Neuronal stem cell (in vitro differentiated cells): ENCODE results near the gene CEMIP.

Source experiments
- DNase-seq: peaks from one replicate; pipeline ENCODE4 v3.0.0-alpha.2; 2013; ENCODE audit warnings: low spot score
- H2AFZ ChIP-seq: one replicate; pipeline ENCODE4 v1.6.1; 2013; ENCODE audit warnings: mild to moderate bottlenecking, low read length, inconsistent platforms
- H2AK5ac ChIP-seq: 2 replicates; pipeline ENCODE4 v1.6.1; 2013; ENCODE audit warnings: low read depth, mild to moderate bottlenecking, inconsistent platforms, low read length, moderate library complexity, mixed read lengths
- H2BK120ac ChIP-seq: 2 replicates; pipeline ENCODE4 v1.6.1; 2013; ENCODE audit warnings: low read depth, mild to moderate bottlenecking, inconsistent platforms, low read length, moderate library complexity, mixed read lengths
- H2BK12ac ChIP-seq: one replicate; pipeline ENCODE4 v1.6.1; 2013; ENCODE audit warnings: low read length, inconsistent platforms
- H2BK15ac ChIP-seq: 2 replicates; pipeline ENCODE4 v1.6.1; 2013; ENCODE audit warnings: mild to moderate bottlenecking, low read length, inconsistent platforms, mixed read lengths
- H2BK5ac ChIP-seq: one replicate; pipeline ENCODE4 v1.6.1; 2013; ENCODE audit warnings: inconsistent platforms, mild to moderate bottlenecking, low read length, moderate library complexity
- H3K14ac ChIP-seq: one replicate; pipeline ENCODE4 v1.6.1; 2013; ENCODE audit warnings: low read length, inconsistent platforms
- H3K18ac ChIP-seq: 2 replicates; pipeline ENCODE4 v1.6.1; 2013; ENCODE audit warnings: low read length, inconsistent platforms
- H3K23ac ChIP-seq: 2 replicates; pipeline ENCODE4 v1.6.1; 2013; ENCODE audit warnings: low read depth, mild to moderate bottlenecking, mixed read lengths, low read length, inconsistent platforms; ENCODE audit not compliant: poor library complexity
- H3K27ac ChIP-seq: replicated peaks from 3 replicates; pipeline ENCODE4 v1.5.1; 2013; ENCODE audit warnings: low read length, inconsistent platforms
- H3K27me3 ChIP-seq, 3 experiments: 2 replicates each; pipeline ENCODE4 v1.6.1; 2013; ENCODE audit warnings: low read length in 3 of 3, mild to moderate bottlenecking in 2 of 3, inconsistent platforms in 1 of 3, low read depth in 1 of 3, mixed read lengths in 1 of 3, moderate library complexity in 1 of 3; ENCODE audit not compliant: control insufficient read depth in 3 of 3, insufficient read depth in 3 of 3
- H3K36me3 ChIP-seq, 2 donors: replicated peaks in 1 of 2; 2 replicates each; pipeline ENCODE4 v1.6.1; 2013; ENCODE audit warnings: low read length in 2 of 2; ENCODE audit not compliant: control insufficient read depth in 2 of 2, insufficient read depth in 2 of 2
- H3K4ac ChIP-seq: 2 replicates; pipeline ENCODE4 v1.6.1; 2013; ENCODE audit warnings: inconsistent platforms, mild to moderate bottlenecking, low read length, moderate library complexity
- H3K4me1 ChIP-seq, 2 donors: 1 replicate in 1 of 2; 2 replicates in 1 of 2; pipeline ENCODE4 v1.6.1; 2013; ENCODE audit warnings: low read length in 2 of 2, low read depth in 1 of 2; ENCODE audit not compliant: control insufficient read depth in 2 of 2, insufficient read depth in 1 of 2
- H3K4me2 ChIP-seq: one replicate; pipeline ENCODE4 v1.6.1; 2013; ENCODE audit warnings: mild to moderate bottlenecking, low read length, inconsistent platforms; ENCODE audit not compliant: insufficient read depth, poor library complexity, severe bottlenecking
- H3K4me3 ChIP-seq, 2 donors: 2 replicates each; pipeline ENCODE4 v1.5.1; 2013; ENCODE audit warnings: low read length in 2 of 2, mild to moderate bottlenecking in 2 of 2, inconsistent platforms in 1 of 2, moderate library complexity in 1 of 2
- H3K79me1 ChIP-seq: one replicate; pipeline ENCODE4 v1.6.1; 2013; ENCODE audit warnings: low read depth, mild to moderate bottlenecking, inconsistent platforms, low read length, moderate library complexity
- H3K9ac ChIP-seq: one replicate; pipeline ENCODE4 v1.6.1; 2013; ENCODE audit warnings: mild to moderate bottlenecking, low read depth, low read length, inconsistent platforms; ENCODE audit not compliant: poor library complexity
- H3K9me3 ChIP-seq, 2 donors: replicated peaks in 1 of 2; 2 replicates each; pipeline versions ENCODE3 to v1.6.1; 2013; ENCODE audit warnings: low read length in 2 of 2, mild to moderate bottlenecking in 2 of 2, inconsistent platforms in 1 of 2, low read depth in 1 of 2, mixed read lengths in 1 of 2, moderate library complexity in 1 of 2; ENCODE audit not compliant: control insufficient read depth in 2 of 2, insufficient read depth in 1 of 2
- H4K8ac ChIP-seq: one replicate; pipeline ENCODE4 v1.6.1; 2013; ENCODE audit warnings: low read depth, mild to moderate bottlenecking, inconsistent platforms, low read length, moderate library complexity
- H4K91ac ChIP-seq: one replicate; pipeline ENCODE4 v1.6.1; 2013; ENCODE audit warnings: low read length, low read depth, mild to moderate bottlenecking, inconsistent platforms; ENCODE audit not compliant: poor library complexity
- WGBS, 2 donors: extraction: QIAGEN DNeasy Blood & Tissue Kit; methylation state at CpG; one replicate each; pipeline ENCODE4 v1.1.7; 2013; ENCODE audit warnings: missing lambda C conversion rate in 2 of 2, mixed read lengths in 1 of 2; ENCODE audit not compliant: insufficient read length in 2 of 2, insufficient replicate concordance in 1 of 2; ENCODE audit errors: extremely low coverage in 2 of 2; 5-methylcytosine and 5-hydroxymethylcytosine counted together

The CEMIP gene

DNA sequence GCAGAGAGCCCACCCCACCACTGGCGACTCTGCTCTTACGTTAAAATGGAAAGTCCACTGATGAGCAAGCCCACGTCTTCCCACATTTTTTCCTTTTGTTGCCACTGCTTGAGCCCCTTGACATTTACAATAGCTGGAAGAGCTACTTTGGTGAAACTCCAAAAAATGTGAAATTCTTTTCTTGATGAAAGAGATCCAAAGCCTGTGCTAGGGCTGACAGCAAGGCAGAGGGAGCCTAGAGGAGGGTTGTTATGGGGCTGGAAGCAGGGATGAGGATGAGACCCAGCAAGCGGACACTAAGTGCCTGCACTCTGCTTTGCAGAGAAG lies 97.1 kb downstream of the CEMIP start:
- H4K91ac ChIP-seq: no peak overlapping the region
- peaks cover 0 to 2% of the 10 kb centered on the region in 2 donors for H3K9me3 ChIP-seq
- WGBS, 2 donors: no CpG with 5 or more reads among the region's 4 CpGs
- H3K79me1 ChIP-seq: no peaks in the 10 kb centered on the region
- no peak overlapping the region for H2BK15ac ChIP-seq
- H3K4ac ChIP-seq: no peak overlapping the region
- no peak overlapping the region for H4K8ac ChIP-seq
- no peak overlapping the region for H3K18ac ChIP-seq
- no peak overlapping the region for H3K23ac ChIP-seq
- H2BK120ac ChIP-seq: no peak overlapping the region
- H3K4me2 ChIP-seq: no peak overlapping the region
- H2BK12ac ChIP-seq: no peak overlapping the region
- H3K27ac ChIP-seq: no peak overlapping the region
- no peak overlapping the region for H3K9ac ChIP-seq
- peaks cover 0 to 4% (median 2%) of the 10 kb centered on the region in 3 experiments for H3K27me3 ChIP-seq
- no peak overlapping the region for H2BK5ac ChIP-seq
- no peak overlapping the region for H2AK5ac ChIP-seq
- H3K4me3 ChIP-seq: no peak overlapping the region
- H3K14ac ChIP-seq: no peak overlapping the region
- H3K36me3 ChIP-seq: no peaks in the 10 kb centered on the region
- no peak for DNase-seq
- no peak overlapping the region for H2AFZ ChIP-seq
- peaks cover 15 to 18% of the 10 kb centered on the region in 2 donors for H3K4me1 ChIP-seq

GRCh38 chr15:80878242-80878866 lies 99.2 kb downstream of the CEMIP start:
- H3K18ac ChIP-seq: no peak overlapping the region
- H3K4me3 ChIP-seq: no peak overlapping the region

GRCh38 chr15:80878867-80879250 lies 99.7 kb downstream of the CEMIP start:
- no peak for DNase-seq
- Histone ChIP-seq H3K4ac (no peak overlapping the region), H2BK12ac (no peak overlapping the region), H3K18ac (no peak overlapping the region), H3K4me3 (no peak overlapping the region), H3K9me3 (no peaks in the 10 kb centered on the region), H3K23ac (no peak overlapping the region), H4K91ac (no peak overlapping the region), H3K27ac (no peak overlapping the region), H3K4me2 (no peak overlapping the region), H2BK5ac (no peak overlapping the region), H2BK120ac (no peak overlapping the region), H3K9ac (no peak overlapping the region), H3K14ac (no peak overlapping the region), H2AK5ac (no peak overlapping the region), H2BK15ac (no peak overlapping the region), H3K4me1 (peaks cover 7 to 14% of the 10 kb centered on the region in 2 donors), H3K79me1 (no peaks in the 10 kb centered on the region), H3K36me3 (no peaks in the 10 kb centered on the region), H2AFZ (no peak overlapping the region), H4K8ac (no peak overlapping the region), H3K27me3 (peaks cover 0 to 2% (median 0%) of the 10 kb centered on the region in 3 experiments)
- no CpG with 5 or more reads among the region's 2 CpGs for WGBS, 2 donors

More at GRCh38 chr15:80878242-80878866, 99.2 kb downstream of the CEMIP start:
- no peak overlapping the region for H2BK120ac ChIP-seq
- H3K23ac ChIP-seq: no peak overlapping the region
- H4K8ac ChIP-seq: no peak overlapping the region
- no peak overlapping the region for H2AK5ac ChIP-seq
- H3K36me3 ChIP-seq: no peaks in the 10 kb centered on the region
- H3K9ac ChIP-seq: no peak overlapping the region
- no peak overlapping the region for H4K91ac ChIP-seq
- H3K27ac ChIP-seq: no peak overlapping the region
- no CpG with 5 or more reads among the region's 3 CpGs for WGBS, 2 donors
- H2AFZ ChIP-seq: no peak overlapping the region
- H2BK12ac ChIP-seq: no peak overlapping the region
- H3K4ac ChIP-seq: no peak overlapping the region
- no peak for DNase-seq
- H3K4me1 ChIP-seq: peaks cover 7 to 14% of the 10 kb centered on the region in 2 donors
- H2BK5ac ChIP-seq: no peak overlapping the region
- H2BK15ac ChIP-seq: no peak overlapping the region
- H3K9me3 ChIP-seq: no peaks in the 10 kb centered on the region
- no peak overlapping the region for H3K14ac ChIP-seq
- peaks cover 0 to 2% (median 0%) of the 10 kb centered on the region in 3 experiments for H3K27me3 ChIP-seq
- no peak overlapping the region for H3K4me2 ChIP-seq
- H3K79me1 ChIP-seq: no peaks in the 10 kb centered on the region

GRCh38 chr15:80880086-80880485 lies 100.9 kb downstream of the CEMIP start:
- H3K23ac ChIP-seq: no peak overlapping the region
- no peak overlapping the region for H4K91ac ChIP-seq
- no peak overlapping the region for H3K9ac ChIP-seq
- H2BK5ac ChIP-seq: no peak overlapping the region
- H3K27me3 ChIP-seq: peaks cover 0 to 2% (median 0%) of the 10 kb centered on the region in 3 experiments
- no peak overlapping the region for H3K18ac ChIP-seq
- H2BK120ac ChIP-seq: no peak overlapping the region
- no peak overlapping the region for H3K4ac ChIP-seq
- H4K8ac ChIP-seq: no peak overlapping the region
- no peak overlapping the region for H2AFZ ChIP-seq
- no peaks in the 10 kb centered on the region for H3K9me3 ChIP-seq
- no peaks in the 10 kb centered on the region for H3K36me3 ChIP-seq
- WGBS, 2 donors: no CpG with 5 or more reads among the region's 3 CpGs
- no peaks in the 10 kb centered on the region for H3K79me1 ChIP-seq
- peaks cover 7 to 14% of the 10 kb centered on the region in 2 donors for H3K4me1 ChIP-seq
- no peak overlapping the region for H2BK12ac ChIP-seq
- DNase-seq: no peak
- no peak overlapping the region for H2AK5ac ChIP-seq
- H2BK15ac ChIP-seq: no peak overlapping the region
- H3K14ac ChIP-seq: no peak overlapping the region
- H3K4me2 ChIP-seq: no peak overlapping the region
- no peak overlapping the region for H3K4me3 ChIP-seq
- H3K27ac ChIP-seq: no peak overlapping the region
